ENCODE results near the gene PLA2G4E. TPM values are rescaled to one million over a fixed set of nuclear protein-coding genes. Genes with fewer than 3 reads are reported as not detected.

Gene PLA2G4E
- total RNA-seq, 1 experiment from 2014 or later: not detected

GRCh38 chr15:42009022-42009421 is 11.8 kb downstream of the PLA2G4E start:
- Histone ChIP-seq H3K4me1 (ENCODE audit: control insufficient read depth in 1 of 2, insufficient read depth in 2 of 2, low read length in 2 of 2) (peaks cover 6 to 15% of the 10 kb centered on the region in 2 experiments), H3K9me2 (ENCODE audit: insufficient read depth) (no peaks in the 10 kb centered on the region), H3K4me2 (ENCODE audit: low read length) (no peak overlapping the region), H2AFZ (ENCODE audit: low read depth, low read length, poor library complexity, severe bottlenecking) (no peak overlapping the region), H3K79me2 (ENCODE audit: insufficient read depth, low read length) (no peaks in the 10 kb centered on the region), H3K36me3 (ENCODE audit: control insufficient read depth in 1 of 2, insufficient read depth in 2 of 2, low read length in 2 of 2) (no peaks in the 10 kb centered on the region), H3K9me3 (ENCODE audit: control insufficient read depth in 1 of 2, insufficient read depth in 1 of 2, low read depth in 1 of 2, low read length in 2 of 2) (no peaks in the 10 kb centered on the region), H3K9ac (ENCODE audit: low read length) (no peak overlapping the region), H3K27ac (ENCODE audit: low read depth, low read length) (no peak overlapping the region), H4K20me1 (ENCODE audit: insufficient read depth) (no peaks in the 10 kb centered on the region), H3K4me3 (replicated peaks in 1 of 2; ENCODE audit: low read depth in 1 of 2, low read length in 2 of 2) (no peak overlapping the region), H3K27me3 (ENCODE audit: insufficient read depth, low read length) (no peaks in the 10 kb centered on the region)
- no peak for DNase-seq (ENCODE audit: low read depth, low spot score)
- ChIA-PET POLR2A (no interaction called here), CTCF (no interaction called here), RAD21 (ENCODE audit: low non-redundant PET in 1 of 2, low total read pairs in 2 of 2, uncharacterized antibody in 2 of 2, unreplicated experiment in 2 of 2) (no interaction called here)
- TF ChIP-seq SP1 (IDR thresholded peaks at IDR 0.05; ENCODE audit: low read depth) (no peak), POLR2A (IDR thresholded peaks at IDR 0.05; ENCODE audit: borderline replicate concordance, extremely low read depth, insufficient read depth, insufficient read length) (no peak), CEBPB (IDR thresholded peaks at IDR 0.05; ENCODE audit: low read depth) (no peak), EZH2phosphoT487 (IDR thresholded peaks at IDR 0.05; ENCODE audit: borderline replicate concordance) (no peak), SRF (IDR thresholded peaks at IDR 0.05; ENCODE audit: low read depth) (no peak), ATF3 (IDR thresholded peaks at IDR 0.05) (no peak), ELF1 (IDR thresholded peaks at IDR 0.05; ENCODE audit: borderline replicate concordance, low read depth) (no peak), ZNF274 (IDR thresholded peaks at IDR 0.05; ENCODE audit: low read depth, low read length) (no peak), SIN3A (IDR thresholded peaks at IDR 0.05; ENCODE audit: low read depth) (no peak), POLR2AphosphoS5 (IDR thresholded peaks at IDR 0.05; ENCODE audit: low read depth, low read length) (no peak), TCF7L2 (IDR thresholded peaks at IDR 0.05; ENCODE audit: borderline replicate concordance, extremely low read depth, insufficient read depth, insufficient read length) (no peak), RAD21 (IDR thresholded peaks at IDR 0.05; ENCODE audit: low read depth) (no peak), ZFX (IDR thresholded peaks at IDR 0.05) (no peak), MAX (IDR thresholded peaks at IDR 0.05) (no peak), EZH2 (IDR thresholded peaks at IDR 0.05) (no peak), CTCF (IDR thresholded peaks at IDR 0.05 in 2 of 3, conservative IDR thresholded peaks at IDR 0.05 in 1 of 3; ENCODE audit: borderline replicate concordance in 1 of 3, insufficient read depth in 1 of 3, low read depth in 2 of 3, low read length in 2 of 3) (no peak)
- no TSS peak for BruUV-seq (replicated peaks)
- intact Hi-C loops (cut with micrococcal nuclease): no loop called here
- no peak for ATAC-seq

Data from HCT116 (cell line).